BLaER1 (cell line): ENCODE results near the gene PDZK1IP1.
"Not testable (repeated sequence)": the region's sequence is repeated elsewhere in the genome, so short reads cannot be mapped to it uniquely, and the experiment has no call there.

ENCODE experiments used
- H3K27ac ChIP-seq: shearing (Covaris generic); formaldehyde crosslinking; 2 replicates; pipeline ENCODE4 v1.8.1; 2022
- H3K27me3 ChIP-seq: shearing (Covaris generic); formaldehyde crosslinking; 2 replicates; pipeline ENCODE4 v1.8.1; 2022
- H3K36me3 ChIP-seq: shearing (Covaris generic); formaldehyde crosslinking; 2 replicates; pipeline ENCODE4 v1.8.1; 2022
- H3K4me1 ChIP-seq: shearing (Covaris generic); formaldehyde crosslinking; 2 replicates; pipeline ENCODE4 v1.8.1; 2022
- H3K4me2 ChIP-seq: shearing (Covaris generic); formaldehyde crosslinking; 2 replicates; pipeline ENCODE4 v1.8.1; 2022
- H3K4me3 ChIP-seq: shearing (Covaris generic); formaldehyde crosslinking; 2 replicates; pipeline ENCODE4 v1.8.1; 2022
- H3K9ac ChIP-seq: shearing (Covaris generic); formaldehyde crosslinking; 2 replicates; pipeline ENCODE4 v1.8.1; 2022
- H3K9me3 ChIP-seq: shearing (Covaris generic); formaldehyde crosslinking; 2 replicates; pipeline ENCODE4 v1.8.1; 2022
- H4K20me1 ChIP-seq: shearing (Covaris generic); formaldehyde crosslinking; 2 replicates; pipeline ENCODE4 v1.8.1; 2022
- Cebpa-rat ChIP-seq: shearing (Covaris generic); IDR thresholded peaks from 2 replicates; pipeline ENCODE4 v1.8.1; 2022

Gene PDZK1IP1

GRCh38 chr1:47175227-47175934, 14.5 kb downstream of the PDZK1IP1 start:
- no peaks in the 10 kb centered on the region for H4K20me1 ChIP-seq
- H3K4me3 ChIP-seq = no peak overlapping the region
- H3K27ac ChIP-seq = no peak overlapping the region
- H3K4me1 ChIP-seq = peaks cover 12% of the 10 kb centered on the region
- no peaks in the 10 kb centered on the region for H3K27me3 ChIP-seq
- H3K4me2 ChIP-seq = no peak overlapping the region
- H3K9me3 ChIP-seq = no peaks in the 10 kb centered on the region
- no peaks in the 10 kb centered on the region for H3K36me3 ChIP-seq
- no peak overlapping the region for H3K9ac ChIP-seq
- TF ChIP-seq Cebpa-rat = no peak

DNA sequence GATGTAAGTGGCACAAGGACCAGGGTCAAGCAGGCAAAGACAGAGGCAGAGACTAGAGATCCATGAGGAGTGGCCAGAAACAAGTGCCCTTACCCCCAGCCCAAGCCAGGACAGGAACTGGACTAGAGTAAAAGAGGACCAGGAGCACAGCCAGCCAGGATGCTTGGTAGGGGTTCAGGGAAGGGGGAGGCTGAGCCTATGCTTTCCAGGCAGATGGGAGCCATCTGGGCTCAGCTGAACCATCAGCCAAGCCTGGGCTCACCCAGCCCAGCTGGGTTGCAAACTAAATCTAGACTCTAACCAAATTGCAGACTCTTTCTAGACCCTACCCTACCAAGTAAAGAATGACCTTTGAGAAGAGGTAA, 15.2 kb downstream of the PDZK1IP1 start:
- TF ChIP-seq Cebpa-rat = no peak
- Histone ChIP-seq H4K20me1 (no peaks in the 10 kb centered on the region), H3K4me3 (no peak overlapping the region), H3K4me1 (peaks cover 9% of the 10 kb centered on the region), H3K36me3 (no peaks in the 10 kb centered on the region), H3K27me3 (no peaks in the 10 kb centered on the region), H3K27ac (no peak overlapping the region), H3K4me2 (no peak overlapping the region), H3K9me3 (no peaks in the 10 kb centered on the region), H3K9ac (no peak overlapping the region)

GRCh38 chr1:47172782-47173181, 17.1 kb downstream of the PDZK1IP1 start:
- Histone ChIP-seq H3K4me2 (no peak overlapping the region), H4K20me1 (no peaks in the 10 kb centered on the region)
- TF ChIP-seq Cebpa-rat = no peak

GRCh38 chr1:47164552-47164951, 25.3 kb downstream of the PDZK1IP1 start:
- Histone ChIP-seq H3K4me2 (no peak overlapping the region), H3K27ac (no peak overlapping the region), H3K4me1 (no peaks in the 10 kb centered on the region), H3K4me3 (no peak overlapping the region), H3K9me3 (0 out of 2 replicates have a peak, but pooled peaks cover 3% of the 10 kb centered on the region), H3K9ac (no peak overlapping the region), H4K20me1 (no peaks in the 10 kb centered on the region), H3K36me3 (no peaks in the 10 kb centered on the region), H3K27me3 (no peaks in the 10 kb centered on the region)
- no peak for TF ChIP-seq Cebpa-rat

More at GRCh38 chr1:47172782-47173181, 17.1 kb downstream of the PDZK1IP1 start:
- Histone ChIP-seq H3K4me1 (no peaks in the 10 kb centered on the region), H3K4me3 (no peak overlapping the region), H3K27me3 (no peaks in the 10 kb centered on the region), H3K27ac (no peak overlapping the region), H3K36me3 (no peaks in the 10 kb centered on the region), H3K9ac (no peak overlapping the region), H3K9me3 (no peaks in the 10 kb centered on the region)

DNA sequence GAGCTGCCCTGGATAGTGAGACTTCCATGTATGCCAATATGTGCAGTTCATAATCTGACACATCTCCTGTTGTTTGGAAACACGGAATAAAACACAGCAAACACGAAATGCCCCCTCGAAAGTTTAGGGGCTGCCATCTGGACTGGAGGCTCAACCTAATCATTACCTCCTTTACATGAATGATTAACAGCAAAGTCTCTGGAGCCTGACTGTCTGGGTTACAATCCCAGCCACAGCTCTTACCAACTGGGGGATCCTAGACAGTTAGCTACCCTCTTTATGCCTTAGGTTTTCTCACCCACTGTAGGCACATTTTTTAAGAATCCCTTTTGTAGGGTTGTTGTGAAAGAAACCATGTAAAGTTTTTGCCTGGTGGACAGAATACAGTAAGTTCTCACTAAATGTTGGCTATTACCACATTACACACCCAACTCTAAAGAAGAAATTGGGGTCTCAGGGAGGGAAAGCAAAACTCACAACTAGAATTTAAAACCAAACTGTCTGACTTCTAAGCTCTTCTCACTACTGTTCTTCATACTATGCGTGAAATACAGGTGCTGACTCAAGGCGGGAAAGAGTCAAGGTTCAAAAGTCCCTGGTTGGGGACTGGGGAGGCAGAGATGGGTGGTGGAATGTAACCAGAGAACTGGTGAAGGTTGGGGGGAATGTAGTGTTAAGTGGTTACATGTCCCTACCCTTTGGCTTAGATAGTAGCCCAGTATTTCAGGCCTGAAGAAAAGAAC, 28.4 kb downstream of the PDZK1IP1 start:
- Histone ChIP-seq H3K4me2 (no peak overlapping the region), H3K4me1 (no peaks in the 10 kb centered on the region), H3K36me3 (no peaks in the 10 kb centered on the region), H3K27me3 (no peaks in the 10 kb centered on the region), H4K20me1 (no peaks in the 10 kb centered on the region), H3K9me3 (0 out of 2 replicates have a peak, but pooled peaks cover 2% of the 10 kb centered on the region), H3K9ac (no peak overlapping the region), H3K4me3 (no peak overlapping the region), H3K27ac (no peak overlapping the region)
- TF ChIP-seq Cebpa-rat = no peak

- H3K4me2 ChIP-seq = no peak overlapping the region
- peaks cover under 1% of the 10 kb centered on the region; the same call in 1 of the 2 replicates for H3K9me3 ChIP-seq
- no peaks in the 10 kb centered on the region for H4K20me1 ChIP-seq
- no peaks in the 10 kb centered on the region for H3K27me3 ChIP-seq
- no peak for TF ChIP-seq Cebpa-rat
- H3K36me3 ChIP-seq = no peaks in the 10 kb centered on the region
- no peak overlapping the region for H3K4me3 ChIP-seq
- no peak overlapping the region for H3K9ac ChIP-seq
- H3K27ac ChIP-seq = no peak overlapping the region
- no peaks in the 10 kb centered on the region for H3K4me1 ChIP-seq
These were observed 29.1 kb downstream of the PDZK1IP1 start for GRCh38 chr1:47160716-47161115.

DNA sequence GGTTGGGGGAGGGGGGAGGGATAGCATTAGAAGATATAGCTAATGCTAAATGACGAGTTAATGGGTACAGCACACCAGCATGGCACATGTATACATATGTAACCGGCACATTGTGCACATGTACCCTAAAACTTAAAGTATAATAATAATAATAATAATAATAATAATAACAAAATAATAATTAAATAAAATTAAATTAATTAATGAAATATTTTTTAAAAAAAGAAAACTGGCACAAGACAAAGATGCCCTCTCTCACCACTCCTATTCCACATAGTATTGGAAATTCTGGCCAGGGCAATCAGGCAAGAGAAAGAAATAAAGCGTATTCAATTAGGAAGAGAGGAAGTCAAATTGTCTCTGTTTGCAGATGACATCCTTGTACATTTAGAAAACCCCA, 31.9 kb downstream of the PDZK1IP1 start:
- H3K4me3 ChIP-seq, H3K9ac ChIP-seq, H3K27me3 ChIP-seq, H3K4me2 ChIP-seq, H3K36me3 ChIP-seq, H4K20me1 ChIP-seq, H3K27ac ChIP-seq, H3K4me1 ChIP-seq: not testable (repeated sequence)
- peaks cover 20% of the 10 kb centered on the region for H3K9me3 ChIP-seq

- not testable (repeated sequence) for H3K27me3 ChIP-seq, H3K4me1 ChIP-seq, H4K20me1 ChIP-seq, H3K36me3 ChIP-seq, H3K4me3 ChIP-seq, H3K27ac ChIP-seq, H3K9ac ChIP-seq, H3K4me2 ChIP-seq
- peaks cover 20% of the 10 kb centered on the region for H3K9me3 ChIP-seq
These were observed 33.4 kb downstream of the PDZK1IP1 start for GRCh38 chr1:47156457-47156856.

GRCh38 chr1:47149162-47149561, 40.7 kb downstream of the PDZK1IP1 start:
- H3K9ac ChIP-seq, H3K27ac ChIP-seq, H3K27me3 ChIP-seq, H3K4me2 ChIP-seq, H3K4me1 ChIP-seq, H3K36me3 ChIP-seq, H3K9me3 ChIP-seq, H3K4me3 ChIP-seq, H4K20me1 ChIP-seq: not testable (repeated sequence)

- H3K4me2 ChIP-seq = no peak overlapping the region
- H3K27ac ChIP-seq = no peak overlapping the region
- H4K20me1 ChIP-seq = no peaks in the 10 kb centered on the region
- H3K9ac ChIP-seq = no peak overlapping the region
- no peak overlapping the region for H3K4me3 ChIP-seq
- H3K36me3 ChIP-seq = no peaks in the 10 kb centered on the region
- no peaks in the 10 kb centered on the region for H3K9me3 ChIP-seq
- no peak for TF ChIP-seq Cebpa-rat
- H3K27me3 ChIP-seq = no peaks in the 10 kb centered on the region
- H3K4me1 ChIP-seq = no peaks in the 10 kb centered on the region
These were observed 42.6 kb downstream of the PDZK1IP1 start for GRCh38 chr1:47147047-47147785.

- H3K27me3 ChIP-seq, H3K9me3 ChIP-seq, H3K4me2 ChIP-seq, H3K4me1 ChIP-seq, H3K4me3 ChIP-seq, H4K20me1 ChIP-seq, H3K9ac ChIP-seq, H3K36me3 ChIP-seq, H3K27ac ChIP-seq: not testable (repeated sequence)
These were observed 43.3 kb downstream of the PDZK1IP1 start for GRCh38 chr1:47146495-47146894.

DNA sequence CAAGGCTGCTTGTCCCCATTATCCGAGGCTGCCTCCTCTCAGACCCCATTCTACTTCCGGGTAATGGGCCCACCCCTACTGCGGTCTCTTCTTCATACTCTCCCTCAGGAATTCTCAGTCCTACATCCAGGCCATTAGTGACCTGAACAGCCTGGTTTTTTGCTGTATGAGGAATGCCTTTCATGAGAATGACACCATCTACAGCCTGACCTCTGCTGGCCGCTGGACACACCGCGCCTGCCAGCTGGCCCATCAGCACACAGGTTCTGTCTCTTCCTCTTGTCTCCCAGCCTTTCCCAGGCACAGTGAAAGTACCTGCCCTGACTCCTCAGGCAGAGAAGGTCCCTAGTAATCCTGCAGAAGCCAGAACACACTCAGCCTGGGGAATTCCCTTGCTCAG, 46.2 kb downstream of the PDZK1IP1 start:
- not testable (repeated sequence) for H3K27me3 ChIP-seq, H3K9me3 ChIP-seq, H3K36me3 ChIP-seq

GRCh38 chr1:47140358-47140757, 49.5 kb downstream of the PDZK1IP1 start:
- H3K4me3 ChIP-seq, H3K9ac ChIP-seq, H3K27me3 ChIP-seq, H3K9me3 ChIP-seq, H3K36me3 ChIP-seq, H3K4me2 ChIP-seq, H3K27ac ChIP-seq, H4K20me1 ChIP-seq, H3K4me1 ChIP-seq: not testable (repeated sequence)

More for the DNA sequence above, 46.2 kb downstream of the PDZK1IP1 start:
- H3K9ac ChIP-seq, H3K4me3 ChIP-seq, H3K4me1 ChIP-seq, H4K20me1 ChIP-seq, H3K27ac ChIP-seq, H3K4me2 ChIP-seq: not testable (repeated sequence)
